ENCODE results near the gene ARL1. TPM values are rescaled to one million over a fixed set of nuclear protein-coding genes. Genes with fewer than 3 reads are reported as not detected.

Gene ARL1
- total and polyA plus RNA-seq, 9 of the 15 experiments (the other 6 are each of a cell fraction or from before 2014, with no cell fraction given) = 53.0 to 127 (median 68.6) TPM

- TF ChIP-seq VEZF1 (CRISPR knock-in tag; IDR thresholded peaks at IDR 0.05) (peak; percentile 80), RFX7 (CRISPR knock-in tag; IDR thresholded peaks at IDR 0.05) (no peak), NRF1 (conservative IDR thresholded peaks at IDR 0.05 in 1 of 2, IDR thresholded peaks at IDR 0.05 in 1 of 2) (peak; percentile 95 to 96), ZNF766 (CRISPR knock-in tag; conservative IDR thresholded peaks at IDR 0.05) (peak; percentile 78; the same call in 1 of the 2 replicates), RBBP5 (IDR thresholded peaks at IDR 0.05; ENCODE audit: borderline replicate concordance, insufficient read depth, low read length, poor library complexity, severe bottlenecking) (peak; percentile 87), ZHX1 (conservative IDR thresholded peaks at IDR 0.05; ENCODE audit: low read length) (no peak), NR2C1 (IDR thresholded peaks at IDR 0.05) (peak; percentile 68), NR2C1 (tag; IDR thresholded peaks at IDR 0.05) (peak; percentile 80), MAX (CRISPR knock-in tag; IDR thresholded peaks at IDR 0.05) (peak; percentile 62; the same call in 1 of the 2 replicates), SP1 (CRISPR knock-in tag; IDR thresholded peaks at IDR 0.05) (peak; percentile 61; the same call in 1 of the 2 replicates), THRB (CRISPR knock-in tag; conservative IDR thresholded peaks at IDR 0.05) (no peak; the same call in 1 of the 2 replicates), TFAP4 (CRISPR knock-in tag; IDR thresholded peaks at IDR 0.05; ENCODE audit: borderline replicate concordance) (peak; percentile 98), ZNF696 (CRISPR knock-in tag; conservative IDR thresholded peaks at IDR 0.05) (no peak), NR3C1 (CRISPR knock-in tag; IDR thresholded peaks at IDR 0.05) (no peak), PHF8 (IDR thresholded peaks at IDR 0.05; ENCODE audit: borderline replicate concordance, low read length) (peak; percentile 94)
Observed at GRCh38 chr12:101407436-101408345, at the start of gene ARL1 (continued).

Data from K562 (cell line).